SIG-M5 treated with dmso at 0.1 percent for 504 hours (cell line): ENCODE measurements around the gene NEURL2.
"Not testable (repeated sequence)": the region's sequence is repeated elsewhere in the genome, so short reads cannot be mapped to it uniquely, and the experiment has no call there.

ENCODE experiments used
- DNase-seq: peaks from one replicate; lab custom pipeline; 2025; ENCODE audit not compliant: unreplicated experiment; lab: John Stamatoyannopoulos, UW

The NEURL2 gene

GRCh38 chr20:45901332-45901731 is 10.3 kb upstream of the NEURL2 start:
- not testable (repeated sequence) for DNase-seq

- no peak for DNase-seq
These were observed 8.2 kb upstream of the NEURL2 start for GRCh38 chr20:45899046-45899835.

GRCh38 chr20:45898285-45898684 is 7.3 kb upstream of the NEURL2 start:
- no peak for DNase-seq

GRCh38 chr20:45897692-45898091 is 6.7 kb upstream of the NEURL2 start:
- no peak for DNase-seq

GRCh38 chr20:45897289-45897688 is 6.3 kb upstream of the NEURL2 start:
- DNase-seq, result no peak

GRCh38 chr20:45896641-45897161 is 5.7 kb upstream of the NEURL2 start:
- DNase-seq, result no peak

- no peak for DNase-seq
These were observed 3.8 kb upstream of the NEURL2 start for GRCh38 chr20:45894797-45895196.

- no peak for DNase-seq
These were observed 2.8 kb upstream of the NEURL2 start for GRCh38 chr20:45893831-45894230.

GRCh38 chr20:45892828-45893500 is 2.0 kb upstream of the NEURL2 start:
- no peak for DNase-seq

- no peak for DNase-seq
These were observed 1.2 kb upstream of the NEURL2 start for GRCh38 chr20:45892049-45892825.

- no peak for DNase-seq
These were observed 677 bp downstream of the NEURL2 start for GRCh38 chr20:45890077-45890984.

GRCh38 chr20:45888681-45889080 is 2.3 kb downstream of the NEURL2 start:
- DNase-seq, result no peak

- no peak for DNase-seq
These were observed 3.7 kb downstream of the NEURL2 start, which contains the start of gene SPATA25 for GRCh38 chr20:45887346-45887715. SPATA25 (minus strand) TSS chr20:45887622; CDS start chr20:45887590, 32 bp downstream.

- no peak for DNase-seq
These were observed 4.2 kb downstream of the NEURL2 start for GRCh38 chr20:45886590-45887345.

- DNase-seq, result no peak
These were observed 7.9 kb downstream of the NEURL2 start for GRCh38 chr20:45883100-45883469.

GRCh38 chr20:45882469-45883099 is 8.4 kb downstream of the NEURL2 start:
- DNase-seq, result no peak

GRCh38 chr20:45880988-45881788 is 9.8 kb downstream of the NEURL2 start, which contains the start of gene ZSWIM1:
ZSWIM1 (plus strand) TSS chr20:45881227; CDS start chr20:45882593, 1,366 bp downstream.
- DNase-seq, result peak; percentile 99

- no peak for DNase-seq
These were observed 12.8 kb downstream of the NEURL2 start for GRCh38 chr20:45878076-45878761.
